Measurements from ENCODE around the gene GRHPR.

GRHPR gene

GRCh38 chr9:37378613-37379004 lies 43.9 kb upstream of the GRHPR start:
- no peak for TF ChIP-seq CTCF (IDR thresholded peaks at IDR 0.05; ENCODE audit: low read depth, low read length, missing control alignments)
- DNase-seq, result no peak
- in situ Hi-C loops (cut with HindIII; ENCODE audit: low pct_ligation_motif_present, low sequenced_read_pairs), result no loop called here
- no peak overlapping the region for H3K27ac ChIP-seq
- H3K4me3 ChIP-seq (ENCODE audit: low read depth, low read length), result no peak overlapping the region
- peaks cover 2% of the 10 kb centered on the region for H3K27me3 ChIP-seq (replicated peaks)
- H3K36me3 ChIP-seq (replicated peaks), result no peaks in the 10 kb centered on the region

GRCh38 chr9:37379835-37380234 lies 42.7 kb upstream of the GRHPR start:
- H3K27ac ChIP-seq, result no peak overlapping the region
- no peak for DNase-seq
- no peaks in the 10 kb centered on the region for H3K36me3 ChIP-seq (replicated peaks)
- peaks cover 2% of the 10 kb centered on the region for H3K27me3 ChIP-seq (replicated peaks)
- H3K4me3 ChIP-seq (ENCODE audit: low read depth, low read length), result no peak overlapping the region
- TF ChIP-seq CTCF (IDR thresholded peaks at IDR 0.05; ENCODE audit: low read depth, low read length, missing control alignments), result no peak
- in situ Hi-C loops (cut with HindIII; ENCODE audit: low pct_ligation_motif_present, low sequenced_read_pairs), result no loop called here

GRCh38 chr9:37380570-37380969 lies 41.9 kb upstream of the GRHPR start:
- H3K27ac ChIP-seq, result no peak overlapping the region
- DNase-seq, result no peak
- H3K36me3 ChIP-seq (replicated peaks), result no peaks in the 10 kb centered on the region
- no peak for TF ChIP-seq CTCF (IDR thresholded peaks at IDR 0.05; ENCODE audit: low read depth, low read length, missing control alignments)
- in situ Hi-C loops (cut with HindIII; ENCODE audit: low pct_ligation_motif_present, low sequenced_read_pairs), result no loop called here
- peaks cover 2% of the 10 kb centered on the region for H3K27me3 ChIP-seq (replicated peaks)
- H3K4me3 ChIP-seq (ENCODE audit: low read depth, low read length), result no peak overlapping the region

GRCh38 chr9:37381094-37381741 lies 41.3 kb upstream of the GRHPR start:
- Histone ChIP-seq H3K36me3 (replicated peaks) (no peaks in the 10 kb centered on the region), H3K4me3 (ENCODE audit: low read depth, low read length) (no peak overlapping the region), H3K27me3 (replicated peaks) (peaks cover 2% of the 10 kb centered on the region), H3K27ac (no peak overlapping the region)
- no peak for TF ChIP-seq CTCF (IDR thresholded peaks at IDR 0.05; ENCODE audit: low read depth, low read length, missing control alignments)
- in situ Hi-C loops (cut with HindIII; ENCODE audit: low pct_ligation_motif_present, low sequenced_read_pairs), result no loop called here
- DNase-seq, result no peak

GRCh38 chr9:37382161-37382981 lies 40.1 kb upstream of the GRHPR start:
- no peak overlapping the region for H3K27ac ChIP-seq
- H3K4me3 ChIP-seq (ENCODE audit: low read depth, low read length), result no peak overlapping the region
- DNase-seq, result no peak
- peaks cover 2% of the 10 kb centered on the region for H3K27me3 ChIP-seq (replicated peaks)
- TF ChIP-seq CTCF (IDR thresholded peaks at IDR 0.05; ENCODE audit: low read depth, low read length, missing control alignments), result no peak
- H3K36me3 ChIP-seq (replicated peaks), result no peaks in the 10 kb centered on the region
- in situ Hi-C loops (cut with HindIII; ENCODE audit: low pct_ligation_motif_present, low sequenced_read_pairs), result no loop called here

Data from brain microvascular endothelial cell (primary cell).